ENCODE data around the gene ARID1B.

- TF ChIP-seq CTCF (conservative IDR thresholded peaks at IDR 0.05; ENCODE audit: low read depth, low read length): no peak
- TF ChIP-seq EZH2phosphoT487 (IDR thresholded peaks at IDR 0.05; ENCODE audit: borderline replicate concordance, low read length): no peak
- no peak for TF ChIP-seq EZH2 (IDR thresholded peaks at IDR 0.05; ENCODE audit: low read length, unreplicated experiment)
These were observed 292.4 kb downstream of the ARID1B start for GRCh38 chr6:157069585-157069984.
